Dermis microvascular lymphatic vessel endothelial cell (primary cell): ENCODE results near the gene MTHFD1L. TPM values are rescaled to one million over a fixed set of nuclear protein-coding genes. Genes with fewer than 3 reads are reported as not detected.
A peak's percentile ranks its signal among the peaks of the same experiment; 100 is the strongest.

ENCODE experiments used
- DNase-seq, 2 donors: peaks; one replicate each; pipeline versions ENCODE4 v3.0.0 to v3.0.0-alpha.2; 2010; ENCODE audit warnings: low read depth in 2 of 2
- total RNA-seq: library from RNA; depleted of rRNA; stranded (reverse); fragments of >200 nt; gene quantifications from 2 replicates; pipeline ENCODE4 v1.2.1, GENCODE V29; 2014

MTHFD1L gene
- total RNA-seq, 1 donor from 2014 or later, result 30.3 TPM

GRCh38 chr6:150866147-150866990 lies 867 bp downstream of the MTHFD1L start:
- DNase-seq, result peak; percentile 80 to 95

DNA sequence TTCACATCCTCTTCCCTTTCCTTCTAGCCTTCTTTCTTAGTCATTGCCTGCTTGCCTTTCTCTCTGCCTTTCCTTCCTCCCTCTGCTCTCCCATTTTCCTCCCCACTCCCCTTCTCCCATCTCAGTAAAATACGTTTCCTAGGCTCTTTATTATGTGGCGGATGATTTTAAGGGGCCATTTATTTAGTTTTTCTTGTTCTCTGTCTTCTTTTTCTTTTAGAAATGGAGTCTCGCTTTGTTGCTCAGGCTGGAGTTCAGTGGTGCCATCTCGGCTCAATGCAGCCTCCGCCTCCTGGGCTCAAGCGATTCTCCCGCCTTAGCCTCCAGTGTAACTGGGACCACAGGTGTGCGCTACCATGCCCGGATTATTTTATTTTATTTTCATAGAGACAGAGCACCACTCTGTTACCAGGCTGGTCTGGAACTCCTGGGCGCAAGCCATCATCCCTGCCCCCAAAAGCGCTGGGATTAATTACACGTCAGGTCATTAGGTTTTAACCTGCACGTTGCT lies 1.5 kb downstream of the MTHFD1L start:
- DNase-seq, result peak in 1 of 2 donors; percentile 12

DNA sequence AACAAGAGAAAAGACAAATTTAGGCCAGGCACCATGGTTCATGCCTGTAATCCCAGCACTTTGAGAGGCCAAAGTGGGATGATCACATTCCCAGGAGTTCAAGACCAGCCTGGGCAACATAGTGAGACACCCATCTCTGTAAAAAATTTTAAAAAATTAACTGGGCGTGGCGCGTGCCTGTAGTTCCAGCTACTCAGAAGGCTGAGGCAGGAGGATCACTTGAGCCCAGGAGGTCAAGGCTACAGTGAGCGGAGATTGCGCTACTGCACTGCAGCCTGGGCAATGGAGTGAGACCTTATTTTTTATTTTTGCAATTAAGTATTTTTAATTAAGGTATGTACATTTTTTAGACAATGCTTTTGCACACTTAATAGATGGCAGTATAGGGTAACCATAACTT lies 3.3 kb downstream of the MTHFD1L start:
- no peak for DNase-seq

DNA sequence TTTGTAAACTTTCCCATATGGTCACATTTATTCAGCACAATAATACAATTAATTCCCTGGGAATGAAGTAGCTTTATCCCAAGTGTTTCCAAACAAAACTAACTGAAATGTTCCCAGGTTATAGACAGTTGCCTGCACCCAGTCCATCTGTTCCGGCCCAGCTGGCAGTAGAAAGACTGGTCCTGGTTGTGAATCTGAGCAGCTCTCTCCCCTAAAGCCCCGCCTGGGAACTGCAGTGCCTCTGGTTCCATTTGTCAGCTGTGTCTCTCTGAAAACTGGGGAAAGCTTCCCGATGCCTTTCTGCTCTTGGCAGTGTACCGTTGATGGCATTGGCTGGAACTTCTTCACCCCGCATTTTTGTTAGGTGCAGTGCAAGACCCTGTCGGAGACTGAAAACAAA lies 8.7 kb downstream of the MTHFD1L start:
- no peak for DNase-seq

DNA sequence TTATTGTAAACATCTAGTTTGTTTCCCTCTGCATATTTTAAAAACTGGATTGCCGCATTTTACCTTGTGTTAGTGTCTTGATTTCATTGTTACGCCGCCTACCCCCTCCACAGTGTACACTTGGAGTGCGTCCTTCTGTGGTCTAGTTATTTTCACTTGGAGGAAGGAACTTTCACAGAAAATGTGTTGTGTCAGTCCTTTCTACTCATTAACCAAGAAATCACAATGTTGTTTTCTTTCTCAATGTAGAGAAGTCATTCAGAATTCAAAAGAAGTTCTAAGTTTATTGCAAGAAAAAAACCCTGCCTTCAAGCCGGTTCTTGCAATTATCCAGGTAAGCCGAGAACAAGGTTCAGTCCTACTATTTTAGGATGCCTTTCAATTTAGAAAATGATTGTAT lies 10.3 kb downstream of the MTHFD1L start:
- no peak for DNase-seq

GRCh38 chr6:150876598-150876997 lies 11.1 kb downstream of the MTHFD1L start:
- DNase-seq, result no peak

GRCh38 chr6:150877928-150878327 lies 12.4 kb downstream of the MTHFD1L start:
- DNase-seq, result no peak

DNA sequence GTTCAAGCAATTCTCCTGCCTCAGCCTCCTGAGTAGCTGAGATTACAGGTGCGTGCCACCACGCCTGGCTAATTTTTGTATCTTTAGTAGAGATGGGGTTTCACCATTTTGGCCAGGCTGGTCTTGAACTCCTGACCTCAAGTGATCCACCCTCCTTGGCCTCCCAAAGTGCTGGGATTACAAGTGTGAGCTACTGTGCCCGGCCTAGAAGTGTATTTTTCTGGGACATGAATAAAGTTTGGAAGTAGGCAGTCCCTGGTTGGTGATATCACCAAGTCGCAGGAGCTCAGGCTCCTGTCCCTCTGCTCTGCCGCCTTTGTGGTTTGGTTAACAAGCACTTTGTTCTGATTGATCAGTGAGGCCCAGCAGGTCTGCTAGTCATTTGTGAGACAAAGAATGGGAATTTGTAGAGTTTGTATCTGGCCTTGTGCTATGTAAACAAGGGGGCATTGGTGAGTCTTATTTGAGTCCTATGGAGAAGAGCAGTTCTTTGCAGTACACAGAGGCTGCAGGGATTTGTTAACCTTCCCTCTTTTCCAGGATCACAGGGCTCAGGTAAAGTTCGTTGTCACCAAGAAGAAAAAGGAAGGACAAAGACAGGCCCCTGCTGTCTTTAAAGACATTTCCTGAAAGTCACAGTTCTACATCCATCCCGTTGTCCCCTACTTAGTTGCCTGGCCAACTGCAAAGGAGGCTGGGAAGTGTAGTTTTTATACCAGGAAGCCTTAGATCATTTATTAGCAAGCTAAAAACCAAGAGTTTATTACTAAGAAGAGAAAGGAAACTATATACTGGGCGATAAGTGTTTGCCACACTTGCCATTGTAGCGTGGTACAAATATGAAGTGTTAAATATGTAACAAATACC lies 13.1 kb downstream of the MTHFD1L start:
- no peak for DNase-seq

DNA sequence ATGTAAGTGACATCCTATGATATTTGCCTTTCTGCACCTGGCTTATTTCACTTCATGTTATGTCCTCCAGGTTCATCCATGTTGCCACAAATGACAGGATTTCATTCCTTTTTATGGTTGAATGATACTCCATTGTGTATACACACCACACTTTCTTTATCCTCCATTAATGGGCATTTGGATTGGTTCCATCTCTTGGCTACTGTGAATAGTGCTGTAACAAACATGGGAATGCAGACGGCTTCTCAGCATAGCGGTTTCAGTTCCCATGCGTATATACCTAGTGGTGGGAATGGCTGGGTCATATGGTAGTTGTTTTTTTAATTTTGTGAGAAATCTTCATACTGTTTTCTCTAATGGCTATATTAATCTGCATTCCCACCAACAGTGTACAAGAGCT lies 14.8 kb downstream of the MTHFD1L start:
- no peak for DNase-seq

GRCh38 chr6:150881911-150882481 lies 16.5 kb downstream of the MTHFD1L start:
- DNase-seq, result peak; percentile 96 to 99

- peak in 1 of 2 donors; percentile 64 for DNase-seq
Observed at GRCh38 chr6:150883521-150883920, 18.0 kb downstream of the MTHFD1L start.

- no peak for DNase-seq
Observed at GRCh38 chr6:150886155-150886554, 20.7 kb downstream of the MTHFD1L start.

GRCh38 chr6:150887978-150888563 lies 22.6 kb downstream of the MTHFD1L start:
- DNase-seq, result no peak

GRCh38 chr6:150890346-150890745 lies 24.8 kb downstream of the MTHFD1L start:
- no peak for DNase-seq

DNA sequence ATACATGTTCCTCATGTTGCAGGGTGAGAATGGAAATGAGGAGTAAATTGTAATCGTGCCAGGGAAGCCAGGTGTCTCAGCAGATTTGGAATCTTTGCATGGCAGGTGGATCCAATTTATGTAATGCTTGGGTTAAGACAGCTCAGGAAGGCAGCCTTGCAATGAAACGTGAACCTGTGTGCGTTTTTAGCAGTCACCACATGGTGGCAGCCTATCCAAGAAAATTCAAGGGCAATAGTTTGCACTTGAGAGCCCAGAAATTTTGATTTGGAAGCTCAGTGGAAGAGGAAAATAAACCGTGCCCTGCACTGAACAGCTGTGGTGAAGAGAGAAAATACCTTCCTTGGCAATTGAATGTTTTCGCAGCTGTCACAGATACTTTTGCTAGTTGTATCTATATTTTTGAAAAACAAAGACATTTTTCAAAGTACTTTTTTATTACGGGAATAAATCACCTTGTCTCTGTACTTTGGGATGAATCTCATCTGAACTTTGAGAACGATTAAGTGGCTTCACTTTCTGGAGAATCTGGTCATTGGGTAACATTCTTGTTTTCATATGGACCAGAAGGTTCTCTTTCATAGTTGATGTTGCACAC lies 26.5 kb downstream of the MTHFD1L start:
- DNase-seq, result peak; percentile 80 to 85

- no peak for DNase-seq
Observed at GRCh38 chr6:150894191-150894744, 28.8 kb downstream of the MTHFD1L start.

DNA sequence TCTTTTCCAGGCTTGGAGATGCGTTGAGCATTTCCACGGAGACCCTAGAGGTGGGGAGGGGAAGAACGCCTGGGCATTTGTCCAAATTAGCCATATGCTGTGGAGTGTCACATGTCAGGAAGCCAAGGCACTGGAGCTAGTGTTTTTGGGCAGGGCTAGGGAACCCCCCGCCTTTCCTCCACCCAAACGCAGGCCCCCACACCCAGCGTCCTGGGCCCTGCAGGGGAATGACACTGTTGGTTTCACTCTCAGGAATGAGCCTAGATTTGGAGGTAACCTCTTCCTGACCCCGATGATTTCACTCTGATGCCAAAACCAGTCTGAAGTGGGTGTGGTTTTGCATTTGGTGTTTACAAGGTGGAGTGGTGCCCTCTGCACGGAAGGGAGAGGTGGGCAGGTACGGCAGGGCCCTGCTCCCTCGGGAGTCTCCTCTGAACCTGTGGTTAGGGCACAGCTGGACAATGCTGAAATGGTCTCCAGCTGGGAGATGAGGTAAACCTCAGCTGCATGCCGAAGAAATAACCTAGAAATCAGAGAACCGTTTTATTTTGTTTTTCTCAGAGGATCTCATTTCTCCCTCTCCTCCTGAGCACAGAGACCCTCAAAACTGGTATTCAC lies 29.5 kb downstream of the MTHFD1L start:
- peak in 1 of 2 donors; percentile 30 for DNase-seq

GRCh38 chr6:150895928-150896632 lies 30.6 kb downstream of the MTHFD1L start:
- DNase-seq, result no peak

- DNase-seq, result no peak
Observed at GRCh38 chr6:150897400-150897943, 32.0 kb downstream of the MTHFD1L start.
